GM12872 (cell line): ENCODE results near the gene OCEL1.

Experiments used
- CTCF ChIP-seq: IDR thresholded peaks from 3 replicates; pipeline ENCODE4 v1.5.1; 2011; ENCODE audit warnings: low read depth, mild to moderate bottlenecking, low read length, moderate library complexity; ENCODE audit not compliant: insufficient read depth

Gene OCEL1

GRCh38 chr19:17244618-17245534 is 18.9 kb downstream of the OCEL1 start:
- TF ChIP-seq CTCF, result no peak

- TF ChIP-seq CTCF, result no peak
Observed at GRCh38 chr19:17245535-17245984, 19.5 kb downstream of the OCEL1 start, which contains the start of gene NR2F6. Gene NR2F6 (minus strand): TSS chr19:17245919. CDS start chr19:17245220, 699 bp downstream.

- TF ChIP-seq CTCF, result no peak
Observed at GRCh38 chr19:17246681-17247425, 20.8 kb downstream of the OCEL1 start.

GRCh38 chr19:17248011-17248776 is 22.2 kb downstream of the OCEL1 start:
- no peak for TF ChIP-seq CTCF

GRCh38 chr19:17249887-17250548 is 24.0 kb downstream of the OCEL1 start:
- TF ChIP-seq CTCF, result no peak

- TF ChIP-seq CTCF, result no peak
Observed at GRCh38 chr19:17254636-17255035, 28.6 kb downstream of the OCEL1 start.
